H1 (cell line): Measurements from ENCODE around the gene FOLR1. TPM values are rescaled to one million over a fixed set of nuclear protein-coding genes. Genes with fewer than 3 reads are reported as not detected.

Experiments
- polyA plus RNA-seq, 7 experiments: library from polyadenylated mRNA; depleted of rRNA in 3 of 7; stranded (reverse) in 5 of 7; unstranded in 2 of 7; fragments of >200 nt in 5 of 7; fragments of 200-250 nt in 2 of 7; gene quantifications; 1 replicate in 5 of 7; 2 replicates in 1 of 7; 4 replicates in 1 of 7; pipeline versions ENCODE4 v1.2.1 to v1.2.3, GENCODE V29; 2011 to 2013; ENCODE audit warnings: missing spikeins in 2 of 7, mixed read lengths in 2 of 7
- total RNA-seq: library from RNA; stranded (reverse); fragmentation: NEBNext Ultra II Directional; extraction: Animal tissue kit (Norgen Biotek cat#: 25700); gene quantifications from 2 replicates; pipeline ENCODE4 v1.2.1, GENCODE V29; 2021
- TF ChIP-seq, protein P1 (sequence below): IDR thresholded peaks from 2 replicates; pipeline ENCODE4 v1.6.1; 2011; ENCODE audit warnings: low read length, improper control_type of control experiment

Gene FOLR1
- total and polyA plus RNA-seq, 2 of the 8 experiments (the other 6 are each of a cell fraction or from before 2014, with no cell fraction given): 1.3 TPM; not detected in 1

DNA sequence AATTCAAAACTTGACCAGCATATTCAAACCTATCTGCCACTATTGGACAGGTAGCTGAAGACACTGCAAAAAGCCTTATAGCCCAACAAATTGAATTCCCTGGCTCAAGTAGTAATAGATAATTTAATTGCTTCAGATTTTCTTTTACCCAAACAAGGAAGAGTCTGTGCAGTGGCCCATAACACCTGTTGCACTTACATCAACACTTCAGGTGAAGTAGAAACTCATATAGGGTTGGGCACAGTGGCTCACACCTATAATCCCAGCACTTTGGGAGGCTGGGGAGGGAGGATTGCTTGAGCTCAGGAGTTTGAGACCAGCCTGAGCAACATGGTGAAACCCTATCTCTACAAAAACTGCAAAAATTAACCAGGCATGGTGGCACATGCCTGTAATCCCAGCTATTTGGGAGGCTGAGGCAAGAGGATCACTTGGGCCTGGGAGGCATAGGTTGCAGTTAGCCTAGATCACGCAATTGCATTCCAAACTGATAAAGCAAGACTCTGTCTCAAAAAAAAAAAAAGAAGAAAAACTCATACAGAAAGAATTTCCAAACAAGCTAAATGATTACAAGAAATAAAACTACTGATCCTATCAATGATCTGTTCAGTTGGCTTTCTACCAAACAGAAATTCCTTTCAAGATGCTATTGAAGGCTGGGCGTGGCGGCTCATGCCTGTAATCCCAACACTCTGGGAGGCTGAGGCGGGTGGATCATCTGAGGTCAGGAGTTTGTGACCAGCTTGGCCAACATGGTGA lies 47.0 kb upstream of the FOLR1 start (continued):
- TF ChIP-seq, protein P1, sequence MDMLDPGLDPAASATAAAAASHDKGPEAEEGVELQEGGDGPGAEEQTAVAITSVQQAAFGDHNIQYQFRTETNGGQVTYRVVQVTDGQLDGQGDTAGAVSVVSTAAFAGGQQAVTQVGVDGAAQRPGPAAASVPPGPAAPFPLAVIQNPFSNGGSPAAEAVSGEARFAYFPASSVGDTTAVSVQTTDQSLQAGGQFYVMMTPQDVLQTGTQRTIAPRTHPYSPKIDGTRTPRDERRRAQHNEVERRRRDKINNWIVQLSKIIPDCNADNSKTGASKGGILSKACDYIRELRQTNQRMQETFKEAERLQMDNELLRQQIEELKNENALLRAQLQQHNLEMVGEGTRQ: no peak
